GM12878 (cell line): Measurements from ENCODE around the gene PSMB9. TPM values are rescaled to one million over a fixed set of nuclear protein-coding genes. Genes with fewer than 3 reads are reported as not detected.

Source experiments
- ATAC-seq: fragments of 200-7000 bp; cut with Tn5 transposase; 3 replicates; pipeline ENCODE4 v1.9.1; 2020; ENCODE audit warnings: mild to moderate bottlenecking, moderate library complexity
- BruUV-seq: library from RNA; stranded (reverse); fragments of 400-500 nt; replicated peaks from 2 replicates; lab custom pipeline; 2021; lab: Mats Ljungman, UMichigan
- CTCF ChIA-PET: fragments of 300-600 bp; sonication (Branson Sonifier 250); formaldehyde crosslinking; extraction: SDS; loops from one replicate; lab custom pipeline; 2021; ENCODE audit warnings: inconsistent platforms; lab: Yijun Ruan, JAX
- POLR2A ChIA-PET: fragments of 350-600 bp; formaldehyde crosslinking; extraction: SDS; loops from one replicate; lab custom pipeline; 2021; ENCODE audit warnings: inconsistent platforms; lab: Charles Lee
- RAD21 ChIA-PET: fragments of 300-600 bp; sonication (Branson Sonifier 250); formaldehyde crosslinking; loops from one replicate; lab custom pipeline; 2023; ENCODE audit warnings: antibody characterized with exemption; ENCODE audit not compliant: unreplicated experiment; lab: Charles Lee
- SMC1A ChIA-PET: fragments of 300-600 bp; sonication (Branson Sonifier 250); formaldehyde crosslinking; loops from one replicate; lab custom pipeline; 2023; ENCODE audit not compliant: unreplicated experiment, uncharacterized antibody; lab: Charles Lee
- DNase-seq: peaks from one replicate; pipeline ENCODE4 v3.0.0-alpha.2; 2011; ENCODE audit warnings: low read depth, low spot score
- FAIRE-seq: peaks from 3 replicates; lab custom pipeline; 2011; peaks lifted over from hg19 to GRCh38; lab: Jason Lieb, UNC
- H2AFZ ChIP-seq: 2 replicates; pipeline ENCODE4 v1.6.0; 2011; ENCODE audit warnings: low read depth, low read length, control low read depth; ENCODE audit not compliant: control insufficient read depth
- H3K27ac ChIP-seq: 2 replicates; pipeline ENCODE4 v1.5.1; 2011; ENCODE audit warnings: control low read depth; ENCODE audit not compliant: control insufficient read depth, insufficient read depth
- H3K27me3 ChIP-seq, 2 experiments: replicated peaks in 1 of 2; 2 replicates each; pipeline versions ENCODE4 v1.6.0 to v1.6.1; 2011; ENCODE audit warnings: low read length in 1 of 2; ENCODE audit not compliant: control insufficient read depth in 2 of 2, insufficient read depth in 2 of 2
- H3K36me3 ChIP-seq, 2 experiments: 2 replicates each; pipeline ENCODE4 v1.5.1; 2011; ENCODE audit warnings: low read length in 1 of 2; ENCODE audit not compliant: control insufficient read depth in 2 of 2, insufficient read depth in 2 of 2
- H3K4me1 ChIP-seq: 2 replicates; pipeline ENCODE4 v1.6.1; 2011; ENCODE audit warnings: mild to moderate bottlenecking, low read length, moderate library complexity, mixed read lengths; ENCODE audit not compliant: control insufficient read depth, insufficient read depth
- H3K4me2 ChIP-seq: 2 replicates; pipeline ENCODE4 v1.6.0; 2011; ENCODE audit warnings: control low read depth; ENCODE audit not compliant: control insufficient read depth, insufficient read depth
- H3K4me3 ChIP-seq: fragments of 200-600 bp; sonication (generic); 2 replicates; pipeline ENCODE4 v1.5.1; 2016
- H3K79me2 ChIP-seq: 2 replicates; pipeline ENCODE4 v1.6.0; 2011; ENCODE audit warnings: low read length; ENCODE audit not compliant: control insufficient read depth, insufficient read depth
- H3K9ac ChIP-seq: 2 replicates; pipeline ENCODE4 v1.8.0; 2011; ENCODE audit warnings: low read length, control low read depth, mixed read lengths; ENCODE audit not compliant: control insufficient read depth, insufficient read depth
- H3K9me3 ChIP-seq: replicated peaks from 3 replicates; pipeline ENCODE4 v1.5.1; 2011; ENCODE audit warnings: mild to moderate bottlenecking, low read length; ENCODE audit not compliant: control insufficient read depth, insufficient read depth
- H4K20me1 ChIP-seq: 2 replicates; pipeline ENCODE4 v1.6.0; 2011; ENCODE audit not compliant: control insufficient read depth, insufficient read depth
- ASH2L ChIP-seq: fragments of 300-600, 200-600 bp; sonication (generic); IDR thresholded peaks from 2 replicates; pipeline ENCODE4 v1.6.1; 2017; ENCODE audit warnings: low read depth, mild to moderate bottlenecking, borderline replicate concordance
- BCL11A ChIP-seq: IDR thresholded peaks from 2 replicates; pipeline ENCODE4 v1.6.1; 2011; ENCODE audit warnings: low read depth, low read length
- BMI1 ChIP-seq: fragments of 450-650 bp; IDR thresholded peaks from 2 replicates; pipeline ENCODE4 v1.6.1; 2016; ENCODE audit warnings: mild to moderate bottlenecking, moderate library complexity, borderline replicate concordance
- CHD4 ChIP-seq: fragments of 200-600 bp; sonication (generic); IDR thresholded peaks from 2 replicates; pipeline ENCODE4 v1.6.1; 2016; ENCODE audit warnings: mild to moderate bottlenecking
- E4F1 ChIP-seq: fragments of 450-650 bp; IDR thresholded peaks from 2 replicates; pipeline ENCODE4 v1.6.1; 2018; ENCODE audit warnings: borderline replicate concordance, mild to moderate bottlenecking; ENCODE audit not compliant: partially characterized antibody
- KAT2A ChIP-seq: conservative IDR thresholded peaks from 2 replicates; pipeline ENCODE4 v1.6.1; 2011; ENCODE audit warnings: low read depth, low read length; ENCODE audit not compliant: control insufficient read depth
- NRF1 ChIP-seq: conservative IDR thresholded peaks from 2 replicates; pipeline ENCODE4 v1.6.1; 2011; ENCODE audit warnings: mild to moderate bottlenecking, low read depth, low read length, improper control_type of control experiment
- PBX3 ChIP-seq: IDR thresholded peaks from 2 replicates; pipeline ENCODE4 v1.6.1; 2011; ENCODE audit warnings: mild to moderate bottlenecking, low read depth, low read length, moderate library complexity; ENCODE audit not compliant: insufficient replicate concordance
- RB1 ChIP-seq: fragments of 450-650 bp; formaldehyde crosslinking; IDR thresholded peaks from 2 replicates; pipeline ENCODE4 v1.6.1; 2017; ENCODE audit warnings: mild to moderate bottlenecking, borderline replicate concordance
- SRF ChIP-seq, 2 experiments: IDR thresholded peaks; 2 replicates each; pipeline ENCODE4 v1.6.1; 2011; ENCODE audit warnings: low read depth in 2 of 2, low read length in 2 of 2, mild to moderate bottlenecking in 1 of 2, moderate library complexity in 1 of 2
- TARDBP ChIP-seq: IDR thresholded peaks from 2 replicates; pipeline ENCODE4 v1.6.1; 2016; ENCODE audit warnings: borderline replicate concordance
- ZBTB4 ChIP-seq: fragments of 450-650 bp; formaldehyde crosslinking; IDR thresholded peaks from 2 replicates; pipeline ENCODE4 v1.4.0; 2022; ENCODE audit warnings: mild to moderate bottlenecking, moderate library complexity
- WGBS: methylation state at CpG from one replicate; pipeline ENCODE4 v1.1.6; 2016; ENCODE audit warnings: low lambda C conversion rate; ENCODE audit not compliant: insufficient replicate concordance, insufficient coverage; ENCODE audit errors: missing lambda C conversion rate; 5-methylcytosine and 5-hydroxymethylcytosine counted together
- in situ Hi-C: fragments of 300-500 bp; cut with MboI; formaldehyde crosslinking; loops from 9 replicates; pipeline ENCODE4 v1.14.3; 2018; ENCODE audit warnings: mixed read lengths
- intact Hi-C: fragments of 100-400 bp; cut with micrococcal nuclease; formaldehyde crosslinking; loops from one replicate; pipeline ENCODE4 v1.14.2; 2022; ENCODE audit not compliant: unreplicated experiment
- polyA plus RNA-seq, 11 experiments: library from polyadenylated mRNA; depleted of rRNA in 4 of 11; unstranded in 6 of 11; stranded (reverse) in 5 of 11; fragments of >200 nt; fragmentation: Nextera tagmentation in 4 of 11; fragmentation: Illumina TruSeq in 1 of 11; extraction: Ambion mirVana in 4 of 11; extraction: Trizol in 1 of 11; gene quantifications; 1 replicate in 1 of 11; 2 replicates in 10 of 11; pipeline versions ENCODE4 v1.2.1 to v1.2.3, GENCODE V29; 2011 to 2016; ENCODE audit warnings: inconsistent platforms in 2 of 11, missing spikeins in 2 of 11, low read depth in 1 of 11
- total RNA-seq, 4 experiments: library from RNA; depleted of rRNA in 3 of 4; stranded (reverse); fragments of >200 nt in 3 of 4; fragmentation: Illumina TruSeq in 1 of 4; extraction: Trizol in 1 of 4; gene quantifications; 2 replicates each; pipeline versions ENCODE4 v1.2.1 to v1.2.3, GENCODE V29; 2013 to 2021

PSMB9 gene
- total and polyA plus RNA-seq, 10 of the 15 experiments (the other 5 are each of a cell fraction or from before 2014, with no cell fraction given), result 167 to 517 (median 275) TPM

- TF ChIP-seq BMI1, result no peak
- TF ChIP-seq RB1, result no peak
- no peak for TF ChIP-seq PBX3
- no peak for TF ChIP-seq SRF (IDR thresholded peaks at IDR 0.05; ENCODE audit: low read depth in 2 of 2, low read length in 2 of 2)
- no peak for TF ChIP-seq KAT2A
- no peak for TF ChIP-seq TARDBP
- no peak for TF ChIP-seq CHD4
- no peak for TF ChIP-seq E4F1
- no peak for TF ChIP-seq ZBTB4 (CRISPR knock-in tag)
- TF ChIP-seq NRF1, result no peak
- no peak for TF ChIP-seq ASH2L
- no peak for TF ChIP-seq BCL11A
- ATAC-seq (no peak), FAIRE-seq (no peak), DNase-seq (no peak)
- RAD21 ChIA-PET, result interaction anchor here (1.4 to 7.7 kb wide), 3 partner anchors 9 to 17 kb away, joined by 4 to 269 read pairs (median 95); partner anchors contain the start of genes PSMB8 and TAP2
- no peak overlapping the region for H3K27ac ChIP-seq
- BruUV-seq, result no TSS peak
- H3K9me3 ChIP-seq, result no peaks in the 10 kb centered on the region
- peak overlapping the region; percentile 11 for H3K4me2 ChIP-seq
- SMC1A ChIA-PET, result interaction anchor here (1.1 to 7.5 kb wide), 4 partner anchors 11 to 30 kb away, joined by 3 to 131 read pairs (median 70); partner anchors contain the start of gene TAP2
- in situ Hi-C loops, result no loop called here
- intact Hi-C loops, result loop anchor here (10.0 kb wide), 1 partner anchor 253 kb away; no protein-coding TSS in a partner anchor
- WGBS, result 80% methylated on average over 5 of the region's 5 CpGs
- CTCF ChIA-PET, result interaction anchor here (0.8 to 8.0 kb wide), 10 partner anchors 10 to 445 kb away, joined by 3 to 299 read pairs (median 6); partner anchors contain the start of genes HLA-DMA, PSMB8 and TAP2
- H2AFZ ChIP-seq, result no peak overlapping the region
- peaks cover 22% of the 10 kb centered on the region for H3K4me1 ChIP-seq
- POLR2A ChIA-PET, result interaction anchor here (1.4 to 8.1 kb wide), 3 partner anchors 10 to 17 kb away, joined by 5 to 357 read pairs (median 35); partner anchors contain the start of genes PSMB8 and TAP2
- no peak overlapping the region for H3K9ac ChIP-seq
- H4K20me1 ChIP-seq, result no peaks in the 10 kb centered on the region
- peaks cover 43% of the 10 kb centered on the region for H3K79me2 ChIP-seq
- no peaks in the 10 kb centered on the region for H3K27me3 ChIP-seq
- H3K36me3 ChIP-seq, result peaks cover 4 to 12% of the 10 kb centered on the region in 2 experiments
- H3K4me3 ChIP-seq, result no peak overlapping the region
Measured at GRCh38 chr6:32858194-32858593, 4.2 kb downstream of the PSMB9 start.
